Ovary (tissue), 3 donors: ENCODE measurements around the gene CADM3.

Experiments used
- EP300 ChIP-seq: sonication (generic); formaldehyde crosslinking; IDR thresholded peaks from one replicate; pipeline ENCODE4 v1.6.1; 2017; ENCODE audit warnings: antibody characterized with exemption
- TF ChIP-seq, protein P1 (sequence below), 3 donors: fragments of 450-650 bp in 2 of 3; fragments of 200-600 bp in 1 of 3; IDR thresholded peaks; one replicate each; pipeline versions ENCODE4 v1.5.1 to v1.8.0; 2016 to 2022; ENCODE audit warnings: antibody characterized with exemption in 3 of 3, mild to moderate bottlenecking in 1 of 3
- donor health status: DM: no; HTN: no; CAD: no.

DNA sequence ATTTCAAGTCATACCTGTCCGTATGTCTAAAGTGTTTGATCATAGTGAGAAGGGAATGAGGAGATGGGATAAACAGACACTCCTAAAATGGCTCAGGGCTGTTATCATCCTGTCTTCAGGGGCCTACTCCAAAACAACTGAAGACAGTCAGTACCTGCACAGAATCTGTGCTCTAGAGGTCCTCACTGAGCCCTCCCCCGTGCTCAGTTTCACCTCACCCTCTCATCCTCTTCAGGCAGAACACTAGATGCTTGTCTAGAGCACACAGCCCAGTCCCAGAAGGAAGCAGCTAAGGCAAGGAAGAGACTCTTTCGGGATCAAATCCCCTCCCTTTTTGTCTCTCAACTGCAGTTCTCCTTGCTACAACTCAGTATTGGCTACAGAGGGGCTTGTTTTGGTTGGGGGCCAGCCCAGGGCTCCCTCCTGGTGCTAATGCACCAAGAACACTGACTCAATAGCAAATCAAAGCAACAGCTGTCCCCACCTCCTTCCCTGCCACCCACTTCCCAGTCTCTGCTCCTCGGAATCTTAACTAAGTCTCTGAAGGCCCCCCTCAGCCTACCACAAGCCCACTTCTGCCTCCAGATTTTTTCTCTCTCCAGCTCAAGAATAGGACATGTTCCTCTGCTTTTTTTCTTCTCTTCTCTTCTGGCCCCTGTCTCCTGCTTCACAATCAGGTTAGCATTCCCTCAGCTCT is 10.1 kb downstream of the CADM3 start:
- TF ChIP-seq, protein P1, sequence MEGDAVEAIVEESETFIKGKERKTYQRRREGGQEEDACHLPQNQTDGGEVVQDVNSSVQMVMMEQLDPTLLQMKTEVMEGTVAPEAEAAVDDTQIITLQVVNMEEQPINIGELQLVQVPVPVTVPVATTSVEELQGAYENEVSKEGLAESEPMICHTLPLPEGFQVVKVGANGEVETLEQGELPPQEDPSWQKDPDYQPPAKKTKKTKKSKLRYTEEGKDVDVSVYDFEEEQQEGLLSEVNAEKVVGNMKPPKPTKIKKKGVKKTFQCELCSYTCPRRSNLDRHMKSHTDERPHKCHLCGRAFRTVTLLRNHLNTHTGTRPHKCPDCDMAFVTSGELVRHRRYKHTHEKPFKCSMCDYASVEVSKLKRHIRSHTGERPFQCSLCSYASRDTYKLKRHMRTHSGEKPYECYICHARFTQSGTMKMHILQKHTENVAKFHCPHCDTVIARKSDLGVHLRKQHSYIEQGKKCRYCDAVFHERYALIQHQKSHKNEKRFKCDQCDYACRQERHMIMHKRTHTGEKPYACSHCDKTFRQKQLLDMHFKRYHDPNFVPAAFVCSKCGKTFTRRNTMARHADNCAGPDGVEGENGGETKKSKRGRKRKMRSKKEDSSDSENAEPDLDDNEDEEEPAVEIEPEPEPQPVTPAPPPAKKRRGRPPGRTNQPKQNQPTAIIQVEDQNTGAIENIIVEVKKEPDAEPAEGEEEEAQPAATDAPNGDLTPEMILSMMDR (IDR thresholded peaks at IDR 0.05) = no peak
- TF ChIP-seq EP300 = no peak
